ENCODE results near the gene ATP2C2.

ATP2C2 gene

DNA sequence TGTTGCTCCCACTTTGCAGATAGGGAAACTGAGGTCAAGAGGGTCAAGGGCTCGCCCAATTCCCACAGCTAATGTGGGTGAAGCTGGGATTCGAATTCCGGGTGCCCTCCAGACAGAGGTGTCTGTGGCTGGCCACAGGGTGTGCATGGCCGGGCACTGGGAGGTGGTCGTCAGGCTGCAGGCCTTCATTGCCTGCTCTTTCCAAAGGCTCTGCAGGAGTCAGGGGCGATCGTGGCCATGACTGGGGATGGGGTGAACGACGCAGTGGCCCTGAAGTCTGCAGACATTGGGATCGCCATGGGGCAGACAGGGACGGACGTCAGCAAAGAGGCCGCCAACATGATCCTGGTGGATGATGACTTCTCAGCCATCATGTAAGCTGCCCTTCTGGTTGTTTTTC lies 86.3 kb downstream of the ATP2C2 start:
- no peak for ATAC-seq

DNA sequence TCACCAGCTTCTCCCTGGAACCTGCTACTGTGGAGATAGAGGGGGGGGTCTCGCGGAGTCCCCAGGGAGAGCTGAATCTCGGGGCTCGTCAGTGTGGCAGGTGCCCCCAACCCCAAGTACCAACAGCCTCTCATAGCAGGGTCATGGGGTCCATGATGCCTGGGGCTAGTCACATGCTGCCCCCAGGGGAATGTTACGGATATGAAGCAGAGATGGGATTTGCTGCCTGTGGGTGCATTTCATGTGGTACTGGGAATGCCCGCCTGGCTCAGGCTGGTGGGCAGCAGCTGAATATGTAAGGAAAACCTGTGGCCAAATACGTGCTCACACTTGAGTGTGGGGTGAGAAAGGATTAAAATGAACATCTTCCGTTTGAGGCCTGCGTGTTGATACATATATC lies 86.7 kb downstream of the ATP2C2 start:
- no peak for ATAC-seq
- TF ChIP-seq ZFP30 (CRISPR knock-in tag; IDR thresholded peaks at IDR 0.05) (no peak), CSDC2 (CRISPR knock-in tag; IDR thresholded peaks at IDR 0.05) (no peak), GLIS3 (CRISPR knock-in tag; IDR thresholded peaks at IDR 0.05) (no peak), TOX (CRISPR knock-in tag; IDR thresholded peaks at IDR 0.05; ENCODE audit: borderline replicate concordance) (no peak), RARB (CRISPR knock-in tag; IDR thresholded peaks at IDR 0.05) (no peak), ZNF565 (CRISPR knock-in tag; conservative IDR thresholded peaks at IDR 0.05; ENCODE audit: low read depth) (no peak), BACH2 (CRISPR knock-in tag; IDR thresholded peaks at IDR 0.05; ENCODE audit: borderline replicate concordance) (no peak), TCF4 (CRISPR knock-in tag; IDR thresholded peaks at IDR 0.05; ENCODE audit: borderline replicate concordance) (no peak), SNAI2 (CRISPR knock-in tag; IDR thresholded peaks at IDR 0.05) (no peak), ARNTL (CRISPR knock-in tag; IDR thresholded peaks at IDR 0.05; ENCODE audit: borderline replicate concordance, low read depth) (no peak), ISL1 (CRISPR knock-in tag; IDR thresholded peaks at IDR 0.05) (no peak), ZFP3 (CRISPR knock-in tag; IDR thresholded peaks at IDR 0.05) (no peak)
- TF ChIP-seq, protein P1, sequence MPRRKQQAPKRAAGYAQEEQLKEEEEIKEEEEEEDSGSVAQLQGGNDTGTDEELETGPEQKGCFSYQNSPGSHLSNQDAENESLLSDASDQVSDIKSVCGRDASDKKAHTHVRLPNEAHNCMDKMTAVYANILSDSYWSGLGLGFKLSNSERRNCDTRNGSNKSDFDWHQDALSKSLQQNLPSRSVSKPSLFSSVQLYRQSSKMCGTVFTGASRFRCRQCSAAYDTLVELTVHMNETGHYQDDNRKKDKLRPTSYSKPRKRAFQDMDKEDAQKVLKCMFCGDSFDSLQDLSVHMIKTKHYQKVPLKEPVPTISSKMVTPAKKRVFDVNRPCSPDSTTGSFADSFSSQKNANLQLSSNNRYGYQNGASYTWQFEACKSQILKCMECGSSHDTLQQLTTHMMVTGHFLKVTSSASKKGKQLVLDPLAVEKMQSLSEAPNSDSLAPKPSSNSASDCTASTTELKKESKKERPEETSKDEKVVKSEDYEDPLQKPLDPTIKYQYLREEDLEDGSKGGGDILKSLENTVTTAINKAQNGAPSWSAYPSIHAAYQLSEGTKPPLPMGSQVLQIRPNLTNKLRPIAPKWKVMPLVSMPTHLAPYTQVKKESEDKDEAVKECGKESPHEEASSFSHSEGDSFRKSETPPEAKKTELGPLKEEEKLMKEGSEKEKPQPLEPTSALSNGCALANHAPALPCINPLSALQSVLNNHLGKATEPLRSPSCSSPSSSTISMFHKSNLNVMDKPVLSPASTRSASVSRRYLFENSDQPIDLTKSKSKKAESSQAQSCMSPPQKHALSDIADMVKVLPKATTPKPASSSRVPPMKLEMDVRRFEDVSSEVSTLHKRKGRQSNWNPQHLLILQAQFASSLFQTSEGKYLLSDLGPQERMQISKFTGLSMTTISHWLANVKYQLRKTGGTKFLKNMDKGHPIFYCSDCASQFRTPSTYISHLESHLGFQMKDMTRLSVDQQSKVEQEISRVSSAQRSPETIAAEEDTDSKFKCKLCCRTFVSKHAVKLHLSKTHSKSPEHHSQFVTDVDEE (CRISPR knock-in tag; IDR thresholded peaks at IDR 0.05): no peak
- TF ChIP-seq, protein P2, sequence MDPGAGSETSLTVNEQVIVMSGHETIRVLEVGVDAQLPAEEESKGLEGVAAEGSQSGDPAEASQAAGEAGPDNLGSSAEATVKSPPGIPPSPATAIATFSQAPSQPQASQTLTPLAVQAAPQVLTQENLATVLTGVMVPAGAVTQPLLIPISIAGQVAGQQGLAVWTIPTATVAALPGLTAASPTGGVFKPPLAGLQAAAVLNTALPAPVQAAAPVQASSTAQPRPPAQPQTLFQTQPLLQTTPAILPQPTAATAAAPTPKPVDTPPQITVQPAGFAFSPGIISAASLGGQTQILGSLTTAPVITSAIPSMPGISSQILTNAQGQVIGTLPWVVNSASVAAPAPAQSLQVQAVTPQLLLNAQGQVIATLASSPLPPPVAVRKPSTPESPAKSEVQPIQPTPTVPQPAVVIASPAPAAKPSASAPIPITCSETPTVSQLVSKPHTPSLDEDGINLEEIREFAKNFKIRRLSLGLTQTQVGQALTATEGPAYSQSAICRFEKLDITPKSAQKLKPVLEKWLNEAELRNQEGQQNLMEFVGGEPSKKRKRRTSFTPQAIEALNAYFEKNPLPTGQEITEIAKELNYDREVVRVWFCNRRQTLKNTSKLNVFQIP (CRISPR knock-in tag; IDR thresholded peaks at IDR 0.05; ENCODE audit: borderline replicate concordance, low read depth): no peak

More for the DNA sequence above, 86.3 kb downstream of the ATP2C2 start:
- no peak for TF ChIP-seq TOX (CRISPR knock-in tag; IDR thresholded peaks at IDR 0.05; ENCODE audit: borderline replicate concordance)
- TF ChIP-seq, protein P1 (CRISPR knock-in tag; IDR thresholded peaks at IDR 0.05): no peak
- no peak for TF ChIP-seq SNAI2 (CRISPR knock-in tag; IDR thresholded peaks at IDR 0.05)
- TF ChIP-seq ZNF565 (CRISPR knock-in tag; conservative IDR thresholded peaks at IDR 0.05; ENCODE audit: low read depth): no peak
- TF ChIP-seq GLIS3 (CRISPR knock-in tag; IDR thresholded peaks at IDR 0.05): no peak
- no peak for TF ChIP-seq OSR1 (CRISPR knock-in tag; IDR thresholded peaks at IDR 0.05)
- TF ChIP-seq ZC3H10 (CRISPR knock-in tag; IDR thresholded peaks at IDR 0.05): no peak
- TF ChIP-seq RARB (CRISPR knock-in tag; IDR thresholded peaks at IDR 0.05): no peak
- no peak for TF ChIP-seq ESRRG (CRISPR knock-in tag; IDR thresholded peaks at IDR 0.05)
- TF ChIP-seq ARNTL (CRISPR knock-in tag; IDR thresholded peaks at IDR 0.05; ENCODE audit: borderline replicate concordance, low read depth): no peak

DNA sequence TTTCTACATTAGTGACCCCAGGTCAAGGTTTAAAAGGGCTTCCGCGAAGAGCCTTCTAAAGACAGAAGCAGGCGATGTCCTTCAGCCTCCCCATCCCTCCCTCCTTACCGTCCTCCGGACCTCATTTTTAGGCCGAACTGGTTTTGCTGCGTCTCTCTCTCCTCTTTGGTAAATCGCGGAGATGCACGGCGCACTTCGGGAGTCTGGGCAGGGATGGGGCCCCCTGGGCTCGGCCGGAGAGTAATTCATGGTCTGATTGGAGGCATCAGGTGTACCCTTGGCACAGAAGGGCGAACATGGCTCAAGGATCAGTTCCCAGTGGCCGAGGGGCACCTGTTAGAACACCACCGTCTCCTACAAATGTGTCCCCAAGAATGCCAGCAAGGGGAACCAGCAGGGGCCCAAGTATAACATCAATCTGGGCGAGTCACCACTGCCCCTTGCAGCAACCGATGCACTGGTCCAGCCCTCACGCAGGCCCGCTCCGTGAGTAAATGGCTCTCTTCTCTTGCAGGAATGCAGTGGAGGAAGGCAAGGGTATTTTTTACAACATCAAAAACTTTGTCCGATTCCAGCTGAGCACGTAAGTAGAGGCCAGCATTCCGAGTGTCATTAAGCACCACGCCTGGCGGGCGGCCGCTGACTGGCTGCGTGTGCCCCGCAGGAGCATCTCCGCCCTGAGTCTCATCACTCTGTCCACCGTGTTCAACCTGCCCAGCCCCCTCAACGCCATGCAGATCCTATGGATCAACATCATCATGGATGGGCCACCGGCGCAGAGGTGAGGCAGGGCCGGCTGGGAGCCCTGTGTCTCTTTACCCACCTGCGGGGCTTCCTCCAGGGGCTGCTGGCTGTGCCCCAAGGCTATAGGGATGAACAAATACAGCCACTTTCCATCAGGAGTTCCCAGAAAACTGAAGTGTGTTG lies 90.5 kb downstream of the ATP2C2 start:
- TF ChIP-seq, protein P1 (CRISPR knock-in tag; IDR thresholded peaks at IDR 0.05): no peak
- TF ChIP-seq, protein P3, sequence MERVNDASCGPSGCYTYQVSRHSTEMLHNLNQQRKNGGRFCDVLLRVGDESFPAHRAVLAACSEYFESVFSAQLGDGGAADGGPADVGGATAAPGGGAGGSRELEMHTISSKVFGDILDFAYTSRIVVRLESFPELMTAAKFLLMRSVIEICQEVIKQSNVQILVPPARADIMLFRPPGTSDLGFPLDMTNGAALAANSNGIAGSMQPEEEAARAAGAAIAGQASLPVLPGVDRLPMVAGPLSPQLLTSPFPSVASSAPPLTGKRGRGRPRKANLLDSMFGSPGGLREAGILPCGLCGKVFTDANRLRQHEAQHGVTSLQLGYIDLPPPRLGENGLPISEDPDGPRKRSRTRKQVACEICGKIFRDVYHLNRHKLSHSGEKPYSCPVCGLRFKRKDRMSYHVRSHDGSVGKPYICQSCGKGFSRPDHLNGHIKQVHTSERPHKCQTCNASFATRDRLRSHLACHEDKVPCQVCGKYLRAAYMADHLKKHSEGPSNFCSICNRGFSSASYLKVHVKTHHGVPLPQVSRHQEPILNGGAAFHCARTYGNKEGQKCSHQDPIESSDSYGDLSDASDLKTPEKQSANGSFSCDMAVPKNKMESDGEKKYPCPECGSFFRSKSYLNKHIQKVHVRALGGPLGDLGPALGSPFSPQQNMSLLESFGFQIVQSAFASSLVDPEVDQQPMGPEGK (CRISPR knock-in tag; IDR thresholded peaks at IDR 0.05; ENCODE audit: borderline replicate concordance): no peak
- TF ChIP-seq ESRRG (CRISPR knock-in tag; IDR thresholded peaks at IDR 0.05) (no peak), ZFP30 (CRISPR knock-in tag; IDR thresholded peaks at IDR 0.05) (no peak), ISL1 (CRISPR knock-in tag; IDR thresholded peaks at IDR 0.05) (no peak), ARNTL (CRISPR knock-in tag; IDR thresholded peaks at IDR 0.05; ENCODE audit: borderline replicate concordance, low read depth) (no peak), BACH2 (CRISPR knock-in tag; IDR thresholded peaks at IDR 0.05; ENCODE audit: borderline replicate concordance) (no peak), ZFP3 (CRISPR knock-in tag; IDR thresholded peaks at IDR 0.05) (no peak), ZNF70 (CRISPR knock-in tag; IDR thresholded peaks at IDR 0.05) (no peak), RARB (CRISPR knock-in tag; IDR thresholded peaks at IDR 0.05) (no peak)
- TF ChIP-seq, protein P4, sequence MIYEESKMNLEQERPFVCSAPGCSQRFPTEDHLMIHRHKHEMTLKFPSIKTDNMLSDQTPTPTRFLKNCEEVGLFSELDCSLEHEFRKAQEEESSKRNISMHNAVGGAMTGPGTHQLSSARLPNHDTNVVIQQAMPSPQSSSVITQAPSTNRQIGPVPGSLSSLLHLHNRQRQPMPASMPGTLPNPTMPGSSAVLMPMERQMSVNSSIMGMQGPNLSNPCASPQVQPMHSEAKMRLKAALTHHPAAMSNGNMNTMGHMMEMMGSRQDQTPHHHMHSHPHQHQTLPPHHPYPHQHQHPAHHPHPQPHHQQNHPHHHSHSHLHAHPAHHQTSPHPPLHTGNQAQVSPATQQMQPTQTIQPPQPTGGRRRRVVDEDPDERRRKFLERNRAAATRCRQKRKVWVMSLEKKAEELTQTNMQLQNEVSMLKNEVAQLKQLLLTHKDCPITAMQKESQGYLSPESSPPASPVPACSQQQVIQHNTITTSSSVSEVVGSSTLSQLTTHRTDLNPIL (CRISPR knock-in tag; IDR thresholded peaks at IDR 0.05; ENCODE audit: low read depth): no peak
- ATAC-seq: no peak
